Measurements from ENCODE around the gene KLHL41.
"Not testable (repeated sequence)": the region's sequence is repeated elsewhere in the genome, so short reads cannot be mapped to it uniquely, and the experiment has no call there.

DNA sequence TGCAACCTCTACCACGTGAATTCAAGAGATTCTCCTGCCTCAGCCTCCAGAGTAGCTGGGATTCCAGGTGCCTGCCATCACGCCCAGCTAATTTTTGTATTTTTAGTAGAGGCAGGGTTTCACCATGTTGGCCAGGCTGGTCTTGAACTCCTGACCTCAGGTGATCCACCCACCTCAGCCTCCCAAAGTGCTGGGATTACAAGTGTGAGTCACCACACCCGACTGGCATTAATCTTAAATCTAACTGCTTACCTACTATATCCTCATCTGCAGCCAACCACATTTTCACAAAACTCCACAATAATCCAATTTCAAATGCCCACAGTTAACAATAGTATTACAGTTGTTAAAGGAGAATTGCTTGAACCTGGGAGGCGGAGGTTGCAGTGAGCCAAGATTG is 61.2 kb downstream of the KLHL41 start:
- TF ChIP-seq JUND (IDR thresholded peaks at IDR 0.05); SP1 (IDR thresholded peaks at IDR 0.05; ENCODE audit: low read depth); POLR2AphosphoS5 (IDR thresholded peaks at IDR 0.05; ENCODE audit: low read depth, low read length): not testable (repeated sequence)
- TF ChIP-seq, protein P1, sequence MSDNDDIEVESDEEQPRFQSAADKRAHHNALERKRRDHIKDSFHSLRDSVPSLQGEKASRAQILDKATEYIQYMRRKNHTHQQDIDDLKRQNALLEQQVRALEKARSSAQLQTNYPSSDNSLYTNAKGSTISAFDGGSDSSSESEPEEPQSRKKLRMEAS (IDR thresholded peaks at IDR 0.05): not testable (repeated sequence)

All from HCT116 (cell line).